HG02970 (cell line): ENCODE data around the gene GPATCH4.
"Not testable (repeated sequence)": the region's sequence is repeated elsewhere in the genome, so short reads cannot be mapped to it uniquely, and the experiment has no call there.

Experiments used
- ATAC-seq: cut with Tn5 transposase; IDR thresholded peaks from one replicate; pipeline ENCODE4 v1.9.1; 2021; ENCODE audit warnings: mild to moderate bottlenecking, moderate library complexity, moderate number of reproducible peaks; ENCODE audit not compliant: unreplicated experiment, low FRiP score

GPATCH4 gene

GRCh38 chr1:156601122-156601830 lies at the start of gene GPATCH4:
TSS of gene GPATCH4 (minus strand) at chr1:156601479.
- no peak for ATAC-seq

GRCh38 chr1:156648951-156649350 lies 47.7 kb upstream of the GPATCH4 start:
- no peak for ATAC-seq

GRCh38 chr1:156648496-156648895 lies 47.2 kb upstream of the GPATCH4 start:
- no peak for ATAC-seq

- no peak for ATAC-seq
These were observed 46.1 kb upstream of the GPATCH4 start for GRCh38 chr1:156647351-156647750.

- ATAC-seq = no peak
These were observed 45.5 kb upstream of the GPATCH4 start for GRCh38 chr1:156646738-156647211.

- ATAC-seq = no peak
These were observed 44.4 kb upstream of the GPATCH4 start for GRCh38 chr1:156645666-156646065.

- no peak for ATAC-seq
These were observed 43.8 kb upstream of the GPATCH4 start for GRCh38 chr1:156645056-156645455.

- no peak for ATAC-seq
These were observed 43.4 kb upstream of the GPATCH4 start for GRCh38 chr1:156644640-156645039.

- no peak for ATAC-seq
These were observed 42.9 kb upstream of the GPATCH4 start for GRCh38 chr1:156644146-156644545.

GRCh38 chr1:156643778-156644092 lies 42.5 kb upstream of the GPATCH4 start:
- no peak for ATAC-seq

- no peak for ATAC-seq
These were observed 41.9 kb upstream of the GPATCH4 start for GRCh38 chr1:156643049-156643777.

GRCh38 chr1:156642265-156643048 lies 41.2 kb upstream of the GPATCH4 start:
- no peak for ATAC-seq

- no peak for ATAC-seq
These were observed 40.5 kb upstream of the GPATCH4 start, which contains the start of gene BCAN for GRCh38 chr1:156641761-156642264. TSS of gene BCAN (plus strand) at chr1:156642117. CDS start at chr1:156646055, 3,938 bp downstream.

GRCh38 chr1:156640842-156641706 lies 39.8 kb upstream of the GPATCH4 start:
- no peak for ATAC-seq

- no peak for ATAC-seq
These were observed 38.4 kb upstream of the GPATCH4 start for GRCh38 chr1:156639601-156640101.

GRCh38 chr1:156638189-156638985 lies 37.1 kb upstream of the GPATCH4 start:
- ATAC-seq = no peak

- ATAC-seq = no peak
These were observed 31.1 kb upstream of the GPATCH4 start for GRCh38 chr1:156632355-156632754.

- ATAC-seq = not testable (repeated sequence)
These were observed 29.9 kb upstream of the GPATCH4 start for GRCh38 chr1:156631152-156631551.
